Measurements from ENCODE around the gene FNDC10. TPM values are rescaled to one million over a fixed set of nuclear protein-coding genes. Genes with fewer than 3 reads are reported as not detected.
"Not testable (repeated sequence)": the region's sequence is repeated elsewhere in the genome, so short reads cannot be mapped to it uniquely, and the experiment has no call there.

The FNDC10 gene
- total RNA-seq, result 7.7 TPM
- long read RNA-seq, transcript FNDC10-201 (1 exons, 2,085 nt), result major isoform, 43 of 43 reads
- long read RNA-seq, partial matches to known transcripts, result 0 of 43 reads
- long read RNA-seq, other reads (novel, unspliced or antisense), result 0 of 43 reads

GRCh38 chr1:1599935-1600860 lies at the start of gene FNDC10:
Gene FNDC10 (minus strand): TSS chr1:1600135. CDS start chr1:1600015, 120 bp downstream.
- H3K9me3 ChIP-seq, result no peaks in the 10 kb centered on the region
- H3K27me3 ChIP-seq (ENCODE audit: low read depth), result peaks cover 28% of the 10 kb centered on the region
- ATAC-seq (peak in 1 of 2 donors; percentile 16), DNase-seq (peak; percentile 47)
- peaks cover 16% of the 10 kb centered on the region for H3K4me1 ChIP-seq
- TF ChIP-seq CTCF (IDR thresholded peaks at IDR 0.05), result no peak
- H3K4me3 ChIP-seq, result peak within 1 kb of the TSS; percentile 54
- intact Hi-C loops (cut with DNase I), result no loop called here
- H3K36me3 ChIP-seq, result no peaks in the 10 kb centered on the region
- no peak within 1 kb of the TSS for H3K27ac ChIP-seq

- peaks cover 72% of the 10 kb centered on the region for H3K36me3 ChIP-seq
- H3K9me3 ChIP-seq; intact Hi-C loops (cut with DNase I); ATAC-seq; H3K4me1 ChIP-seq; H3K27me3 ChIP-seq (ENCODE audit: low read depth); H3K4me3 ChIP-seq; H3K27ac ChIP-seq: not testable (repeated sequence)
- DNase-seq, result peak; percentile 24
These were observed 48.3 kb upstream of the FNDC10 start for GRCh38 chr1:1648265-1648664.

- intact Hi-C loops (cut with DNase I); H3K27me3 ChIP-seq (ENCODE audit: low read depth); H3K9me3 ChIP-seq; H3K27ac ChIP-seq; H3K4me1 ChIP-seq; H3K4me3 ChIP-seq: not testable (repeated sequence)
- peak; percentile 21 for DNase-seq
- H3K36me3 ChIP-seq, result peaks cover 67% of the 10 kb centered on the region
- peak in 1 of 2 donors; percentile 29 for ATAC-seq
These were observed 47.8 kb upstream of the FNDC10 start for GRCh38 chr1:1647567-1648241.

- H3K27ac ChIP-seq; ATAC-seq; H3K4me3 ChIP-seq; intact Hi-C loops (cut with DNase I); H3K9me3 ChIP-seq; H3K27me3 ChIP-seq (ENCODE audit: low read depth); H3K4me1 ChIP-seq; DNase-seq: not testable (repeated sequence)
- peaks cover 53% of the 10 kb centered on the region for H3K36me3 ChIP-seq
These were observed 46.4 kb upstream of the FNDC10 start for GRCh38 chr1:1646326-1646725.

- intact Hi-C loops (cut with DNase I); H3K4me1 ChIP-seq; H3K27ac ChIP-seq; H3K9me3 ChIP-seq; ATAC-seq; H3K4me3 ChIP-seq; H3K27me3 ChIP-seq (ENCODE audit: low read depth): not testable (repeated sequence)
- peaks cover 23% of the 10 kb centered on the region for H3K36me3 ChIP-seq
- peak; percentile 10 for DNase-seq
These were observed 41.0 kb upstream of the FNDC10 start for GRCh38 chr1:1640711-1641461.

GRCh38 chr1:1640081-1640480 lies 40.1 kb upstream of the FNDC10 start:
- peak; percentile 20 for DNase-seq
- H3K4me1 ChIP-seq; H3K27me3 ChIP-seq (ENCODE audit: low read depth); H3K9me3 ChIP-seq; H3K4me3 ChIP-seq; intact Hi-C loops (cut with DNase I); H3K27ac ChIP-seq; ATAC-seq: not testable (repeated sequence)
- H3K36me3 ChIP-seq, result peaks cover 19% of the 10 kb centered on the region

GRCh38 chr1:1639368-1639767 lies 39.4 kb upstream of the FNDC10 start:
- H3K27me3 ChIP-seq (ENCODE audit: low read depth); ATAC-seq; H3K4me3 ChIP-seq; H3K4me1 ChIP-seq; H3K9me3 ChIP-seq; intact Hi-C loops (cut with DNase I); H3K27ac ChIP-seq: not testable (repeated sequence)
- peak; percentile 5 for DNase-seq
- H3K36me3 ChIP-seq, result peaks cover 19% of the 10 kb centered on the region

GRCh38 chr1:1638528-1638927 lies 38.6 kb upstream of the FNDC10 start:
- intact Hi-C loops (cut with DNase I); H3K27me3 ChIP-seq (ENCODE audit: low read depth); H3K9me3 ChIP-seq; ATAC-seq; H3K27ac ChIP-seq; H3K4me3 ChIP-seq; H3K4me1 ChIP-seq: not testable (repeated sequence)
- H3K36me3 ChIP-seq, result peaks cover 19% of the 10 kb centered on the region
- DNase-seq, result peak; percentile 33

GRCh38 chr1:1637479-1637875 lies 37.5 kb upstream of the FNDC10 start:
- H3K27me3 ChIP-seq (ENCODE audit: low read depth); intact Hi-C loops (cut with DNase I); H3K27ac ChIP-seq; ATAC-seq; H3K4me3 ChIP-seq; H3K9me3 ChIP-seq; H3K4me1 ChIP-seq: not testable (repeated sequence)
- DNase-seq, result peak; percentile 22
- H3K36me3 ChIP-seq, result peaks cover 19% of the 10 kb centered on the region

GRCh38 chr1:1636621-1637478 lies 36.9 kb upstream of the FNDC10 start:
- H3K9me3 ChIP-seq; ATAC-seq; intact Hi-C loops (cut with DNase I); H3K27ac ChIP-seq; H3K4me1 ChIP-seq; H3K27me3 ChIP-seq (ENCODE audit: low read depth); H3K4me3 ChIP-seq: not testable (repeated sequence)
- peak; percentile 40 for DNase-seq
- H3K36me3 ChIP-seq, result peaks cover 19% of the 10 kb centered on the region

GRCh38 chr1:1634613-1635012 lies 34.7 kb upstream of the FNDC10 start:
- H3K27ac ChIP-seq; ATAC-seq; H3K9me3 ChIP-seq; intact Hi-C loops (cut with DNase I); H3K4me3 ChIP-seq: not testable (repeated sequence)
- peaks cover 21% of the 10 kb centered on the region for H3K27me3 ChIP-seq (ENCODE audit: low read depth)
- H3K4me1 ChIP-seq, result peaks cover 15% of the 10 kb centered on the region
- DNase-seq, result peak; percentile 35
- peaks cover 16% of the 10 kb centered on the region for H3K36me3 ChIP-seq
